Muscle layer of colon (tissue), 2 donors: Measurements from ENCODE around the gene STN1.
A peak's percentile ranks its signal among the peaks of the same experiment; 100 is the strongest.

ENCODE experiments used
- H3K27ac ChIP-seq: one replicate; pipeline ENCODE4 v1.7.0; 2013; ENCODE audit warnings: low read depth, mild to moderate bottlenecking, low read length, moderate library complexity
- H3K27me3 ChIP-seq, 2 donors: one replicate each; pipeline ENCODE4 v1.7.0; 2013; ENCODE audit warnings: low read length in 2 of 2, mild to moderate bottlenecking in 2 of 2; ENCODE audit not compliant: insufficient read depth in 2 of 2, control insufficient read depth in 1 of 2
- H3K36me3 ChIP-seq: one replicate; pipeline ENCODE4 v1.7.0; 2013; ENCODE audit warnings: mild to moderate bottlenecking, low read length; ENCODE audit not compliant: insufficient read depth
- H3K4me1 ChIP-seq: one replicate; pipeline ENCODE4 v1.7.0; 2013; ENCODE audit warnings: mild to moderate bottlenecking, low read length; ENCODE audit not compliant: insufficient read depth
- H3K4me3 ChIP-seq, 2 donors: one replicate each; pipeline ENCODE4 v1.7.0; 2013; ENCODE audit warnings: low read length in 2 of 2, low read depth in 1 of 2, mild to moderate bottlenecking in 1 of 2, moderate library complexity in 1 of 2
- H3K9ac ChIP-seq: one replicate; pipeline ENCODE4 v1.7.0; 2013; ENCODE audit warnings: low read length
- H3K9me3 ChIP-seq: one replicate; pipeline ENCODE4 v1.7.0; 2013; ENCODE audit warnings: mild to moderate bottlenecking, low read length
- donor health status: abdominal sarcoma.
- donor health status: Adenocarcinoma of cecum.

Gene STN1

GRCh38 chr10:103890688-103891087 lies 27.3 kb downstream of the STN1 start:
- H3K36me3 ChIP-seq, result peaks cover 32% of the 10 kb centered on the region
- H3K27me3 ChIP-seq, result no peaks in the 10 kb centered on the region
- peaks cover 32% of the 10 kb centered on the region for H3K4me1 ChIP-seq
- H3K4me3 ChIP-seq, result no peak overlapping the region
- H3K27ac ChIP-seq, result no peak overlapping the region
- no peaks in the 10 kb centered on the region for H3K9me3 ChIP-seq
- H3K9ac ChIP-seq, result no peak overlapping the region

DNA sequence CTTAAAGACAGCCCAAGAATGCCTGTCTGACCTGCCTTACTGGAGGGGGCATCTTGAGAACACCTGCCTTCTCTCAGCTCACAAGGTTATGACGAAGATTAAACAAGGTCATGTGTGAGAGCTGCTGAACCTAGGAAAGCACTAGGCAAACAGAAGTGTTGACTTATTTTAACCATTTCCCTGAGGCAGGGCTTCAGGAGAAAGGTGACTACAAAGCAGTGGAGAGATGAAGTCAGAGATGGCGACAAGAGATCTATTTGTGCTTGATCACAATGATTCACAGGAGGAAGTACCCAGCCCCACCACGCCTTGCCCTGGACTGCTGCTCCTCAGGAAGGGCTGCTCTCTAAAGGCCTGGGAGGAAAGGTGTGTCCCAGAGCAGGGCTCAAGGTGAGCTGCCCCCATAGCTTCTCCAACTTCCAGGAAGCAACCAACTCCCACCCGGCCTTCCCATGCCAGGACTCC lies 27.8 kb downstream of the STN1 start:
- Histone ChIP-seq H3K4me1 (peaks cover 31% of the 10 kb centered on the region), H3K36me3 (peaks cover 32% of the 10 kb centered on the region), H3K4me3 (no peak overlapping the region), H3K27ac (no peak overlapping the region), H3K27me3 (no peaks in the 10 kb centered on the region), H3K9ac (no peak overlapping the region), H3K9me3 (no peaks in the 10 kb centered on the region)

DNA sequence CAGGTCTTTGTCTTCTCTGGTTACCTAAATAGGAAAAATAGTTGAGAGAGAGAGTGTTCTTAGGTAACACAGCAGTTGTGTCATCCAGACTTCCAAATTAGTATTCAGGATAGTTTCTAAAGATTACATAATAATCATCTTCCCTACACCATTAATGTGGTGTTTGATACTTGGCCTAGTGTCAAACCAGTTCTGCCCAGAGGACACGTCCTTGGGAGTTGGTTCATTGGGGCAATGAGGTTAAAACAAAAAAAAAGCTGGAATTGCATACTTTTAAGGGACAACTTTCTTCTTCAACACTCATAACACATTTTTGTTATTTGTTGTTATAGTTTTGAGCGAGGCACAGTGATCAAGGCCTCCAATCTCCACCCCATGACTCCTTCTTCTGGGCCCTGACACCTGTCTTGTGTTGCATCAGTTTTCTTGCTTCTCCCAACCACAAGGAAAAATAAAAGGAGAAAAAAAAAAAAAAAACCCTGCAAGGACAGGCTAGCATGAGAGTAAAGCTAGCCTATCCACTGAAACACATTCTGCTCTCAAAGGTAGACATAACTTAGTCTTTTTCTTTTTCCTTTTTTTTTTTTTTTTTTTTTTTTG lies 28.8 kb downstream of the STN1 start:
- no peaks in the 10 kb centered on the region for H3K27me3 ChIP-seq
- no peak overlapping the region for H3K9ac ChIP-seq
- peaks cover 21% of the 10 kb centered on the region for H3K4me1 ChIP-seq
- H3K27ac ChIP-seq, result no peak overlapping the region
- H3K4me3 ChIP-seq, result no peak overlapping the region
- H3K9me3 ChIP-seq, result no peaks in the 10 kb centered on the region
- peaks cover 32% of the 10 kb centered on the region for H3K36me3 ChIP-seq

DNA sequence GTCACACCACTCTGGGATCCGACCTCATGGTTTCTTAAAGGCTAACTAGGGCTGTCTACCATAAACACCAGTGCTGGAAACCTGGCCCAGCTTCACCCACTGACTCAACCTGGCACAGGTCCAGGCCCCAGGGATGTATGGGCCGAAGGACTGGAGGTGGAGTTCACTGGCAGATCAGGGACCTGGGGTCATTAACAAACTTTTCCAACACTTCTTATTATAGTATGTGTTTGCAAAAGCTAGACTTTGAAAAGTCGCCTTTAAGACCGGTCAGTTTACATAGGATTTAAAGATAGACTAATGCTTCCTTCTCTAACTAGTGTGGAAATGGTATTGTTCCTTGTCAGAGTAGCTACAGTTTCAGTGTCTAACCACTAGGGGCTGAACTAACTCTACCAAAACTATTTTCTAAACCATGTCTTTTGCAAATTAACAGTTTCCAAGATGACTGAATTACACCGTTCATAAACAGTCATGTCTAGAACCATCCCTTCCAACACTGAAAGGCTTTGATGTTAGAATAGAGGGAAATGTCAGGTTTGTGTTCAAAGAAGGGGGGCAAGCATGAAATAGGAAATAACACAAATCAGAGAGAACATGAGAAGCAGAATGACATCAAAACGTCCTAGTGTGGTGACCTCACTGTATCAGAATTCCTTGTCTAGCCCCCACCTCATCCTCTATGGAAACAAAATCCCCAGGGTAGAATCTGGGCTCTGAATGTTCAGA lies 29.7 kb downstream of the STN1 start:
- Histone ChIP-seq H3K27ac (peak overlapping the region; percentile 55), H3K4me3 (no peak overlapping the region), H3K27me3 (no peaks in the 10 kb centered on the region), H3K36me3 (peaks cover 32% of the 10 kb centered on the region), H3K9ac (no peak overlapping the region), H3K9me3 (no peaks in the 10 kb centered on the region), H3K4me1 (peaks cover 17% of the 10 kb centered on the region)

DNA sequence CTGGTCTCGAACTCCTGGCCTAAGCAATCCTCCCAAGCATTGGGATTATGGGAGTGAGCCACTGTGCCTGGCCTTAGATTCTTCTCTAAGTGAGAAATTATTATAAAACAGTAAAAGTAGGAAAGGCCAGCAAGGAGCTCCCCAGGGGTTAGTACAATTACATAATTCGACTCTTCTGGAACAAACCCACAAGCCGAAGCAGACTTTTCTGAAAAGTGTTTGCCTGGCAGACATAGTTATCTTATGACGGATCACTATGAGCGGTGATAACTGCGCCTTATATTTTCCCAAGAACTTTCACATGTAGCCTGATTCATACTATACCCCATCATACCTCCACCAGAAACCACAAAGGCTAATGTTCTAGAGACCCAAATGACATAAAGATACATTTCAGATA lies 32.4 kb downstream of the STN1 start:
- Histone ChIP-seq H3K36me3 (peaks cover 42% of the 10 kb centered on the region), H3K4me3 (no peak overlapping the region), H3K9me3 (no peaks in the 10 kb centered on the region), H3K27ac (no peak overlapping the region), H3K27me3 (no peaks in the 10 kb centered on the region), H3K9ac (no peak overlapping the region), H3K4me1 (peaks cover 17% of the 10 kb centered on the region)

DNA sequence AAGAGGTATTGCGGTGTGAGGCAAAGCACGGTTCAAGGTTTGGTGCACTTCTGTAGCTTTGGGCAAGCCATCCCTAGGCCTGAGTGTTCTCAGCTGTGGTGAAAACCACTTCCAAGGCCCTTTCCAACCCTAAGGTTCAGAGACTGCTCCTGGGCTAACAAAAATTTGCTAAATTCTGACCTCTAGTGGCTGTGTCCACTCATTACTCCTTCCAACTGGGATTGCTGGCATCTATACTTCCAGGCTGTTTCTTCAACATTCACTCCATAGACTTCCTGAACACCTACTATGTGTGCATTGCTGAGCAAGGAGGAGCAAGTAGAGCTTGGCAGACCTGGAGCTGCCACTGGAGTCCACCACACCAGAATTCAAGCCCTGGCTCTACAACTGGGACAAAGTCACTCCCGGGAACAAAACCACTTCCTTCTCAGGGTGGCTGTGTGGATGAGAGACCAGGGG lies 33.3 kb downstream of the STN1 start:
- peaks cover 47% of the 10 kb centered on the region for H3K36me3 ChIP-seq

DNA sequence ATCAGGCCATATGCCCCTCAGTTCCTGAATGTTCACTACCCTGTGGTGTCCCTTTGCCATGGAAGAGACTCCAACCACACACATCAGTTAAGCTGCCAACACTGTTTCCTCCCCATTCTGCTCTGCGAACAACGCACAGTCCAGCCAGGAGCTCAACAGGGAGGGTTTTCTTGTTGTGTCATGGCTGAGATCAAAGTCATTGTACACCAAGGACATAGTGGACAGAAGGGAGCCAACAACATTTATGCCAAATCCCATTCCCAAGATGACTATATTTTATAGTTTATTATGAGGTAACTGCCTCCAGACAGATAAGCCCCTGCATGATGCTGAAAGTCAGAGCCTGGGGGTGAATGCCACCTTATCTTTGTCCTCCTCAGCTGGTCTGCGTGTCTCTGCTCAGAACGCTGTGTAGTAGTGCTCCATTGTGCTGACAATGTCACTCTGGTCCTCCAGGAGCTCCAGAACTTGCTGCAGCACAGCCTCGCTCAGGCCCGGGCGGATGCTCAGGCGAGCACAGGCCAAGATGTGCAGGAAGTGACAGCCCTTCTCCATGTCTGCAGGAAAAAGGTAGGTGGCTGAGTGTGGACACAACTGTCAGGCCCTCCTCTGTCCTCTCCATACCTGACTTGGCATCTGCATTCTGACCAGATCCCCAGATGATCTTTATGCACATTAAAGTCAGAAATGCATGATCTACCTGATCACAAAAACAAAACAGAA lies 35.5 kb downstream of the STN1 start:
- Histone ChIP-seq H3K4me1 (peaks cover 2% of the 10 kb centered on the region), H3K9me3 (no peaks in the 10 kb centered on the region), H3K9ac (no peak overlapping the region), H3K36me3 (peaks cover 59% of the 10 kb centered on the region), H3K27ac (no peak overlapping the region), H3K4me3 (no peak overlapping the region), H3K27me3 (no peaks in the 10 kb centered on the region)

More for the DNA sequence above, 33.3 kb downstream of the STN1 start:
- no peak overlapping the region for H3K9ac ChIP-seq
- peaks cover 17% of the 10 kb centered on the region for H3K4me1 ChIP-seq
- no peaks in the 10 kb centered on the region for H3K27me3 ChIP-seq
- no peak overlapping the region for H3K4me3 ChIP-seq
- H3K9me3 ChIP-seq, result no peaks in the 10 kb centered on the region
- no peak overlapping the region for H3K27ac ChIP-seq

GRCh38 chr10:103881416-103882284 lies 36.3 kb downstream of the STN1 start:
- peaks cover 53% of the 10 kb centered on the region for H3K36me3 ChIP-seq
- no peak overlapping the region for H3K4me3 ChIP-seq
- H3K9ac ChIP-seq, result no peak overlapping the region
- H3K4me1 ChIP-seq, result no peaks in the 10 kb centered on the region
- H3K27me3 ChIP-seq, result no peaks in the 10 kb centered on the region
- H3K27ac ChIP-seq, result no peak overlapping the region
- no peaks in the 10 kb centered on the region for H3K9me3 ChIP-seq

DNA sequence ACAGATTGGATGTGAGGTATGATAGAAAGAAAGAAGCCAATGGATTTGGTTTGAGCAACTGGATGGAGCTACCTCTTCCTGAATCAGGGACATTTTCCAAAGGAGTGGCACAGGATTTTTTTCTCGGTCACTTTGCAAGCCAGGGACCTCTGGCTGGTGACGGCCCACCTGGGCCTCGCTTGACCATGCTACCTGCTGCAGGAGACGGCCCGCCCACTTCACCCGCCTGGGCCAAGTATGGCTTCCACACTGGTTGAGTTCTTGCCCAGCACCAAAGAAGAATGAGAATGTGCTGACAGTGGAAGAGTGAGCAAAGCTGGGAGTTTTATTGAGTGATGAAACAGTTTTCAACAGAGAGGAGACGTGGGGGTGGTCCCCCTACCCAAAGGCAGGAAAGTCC lies 38.2 kb downstream of the STN1 start:
- Histone ChIP-seq H3K36me3 (peaks cover 49% of the 10 kb centered on the region), H3K27me3 (no peaks in the 10 kb centered on the region), H3K9me3 (no peaks in the 10 kb centered on the region), H3K27ac (no peak overlapping the region), H3K9ac (no peak overlapping the region), H3K4me3 (no peak overlapping the region), H3K4me1 (no peaks in the 10 kb centered on the region)

GRCh38 chr10:103879409-103879808 lies 38.6 kb downstream of the STN1 start:
- no peak overlapping the region for H3K27ac ChIP-seq
- H3K4me3 ChIP-seq, result no peak overlapping the region
- no peaks in the 10 kb centered on the region for H3K27me3 ChIP-seq
- H3K36me3 ChIP-seq, result peaks cover 49% of the 10 kb centered on the region
- H3K9me3 ChIP-seq, result no peaks in the 10 kb centered on the region
- no peak overlapping the region for H3K9ac ChIP-seq
- H3K4me1 ChIP-seq, result no peaks in the 10 kb centered on the region

DNA sequence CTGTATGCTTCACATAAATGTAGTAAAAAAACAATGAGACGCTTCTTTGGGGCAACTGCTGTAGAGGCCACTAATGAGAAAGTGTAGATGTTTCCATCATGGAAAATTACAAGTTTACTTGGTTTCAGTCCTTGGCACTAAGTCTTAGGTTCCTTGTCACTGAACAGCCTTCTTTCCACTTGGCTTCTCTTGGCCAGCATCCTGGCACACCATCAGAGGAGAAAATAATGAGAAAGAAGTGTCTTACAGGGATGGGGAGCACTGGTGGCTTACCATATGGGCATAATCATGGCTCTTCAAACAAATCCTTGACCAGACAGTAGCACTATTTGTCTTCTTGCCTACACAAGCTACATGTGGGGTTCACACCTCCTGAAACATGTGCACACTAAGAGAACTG lies 40.1 kb downstream of the STN1 start:
- Histone ChIP-seq H3K36me3 (peaks cover 45% of the 10 kb centered on the region), H3K27ac (no peak overlapping the region), H3K4me3 (no peak overlapping the region), H3K9ac (no peak overlapping the region), H3K9me3 (no peaks in the 10 kb centered on the region), H3K4me1 (no peaks in the 10 kb centered on the region), H3K27me3 (no peaks in the 10 kb centered on the region)
